HepG2 (cell line): Measurements from ENCODE around the gene TEF. TPM values are rescaled to one million over a fixed set of nuclear protein-coding genes. Genes with fewer than 3 reads are reported as not detected.

ENCODE experiments used
- AKAP8 ChIP-seq: sonication (generic); formaldehyde crosslinking; IDR thresholded peaks from 2 replicates; pipeline ENCODE4 v1.5.1; 2020; ENCODE audit warnings: mild to moderate bottlenecking, missing genetic modification reagents
- ARID2 ChIP-seq: sonication (generic); formaldehyde crosslinking; IDR thresholded peaks from 2 replicates; pipeline ENCODE4 v1.8.1; 2022; ENCODE audit warnings: mild to moderate bottlenecking, missing genetic modification reagents, borderline replicate concordance
- ATF7 ChIP-seq, 2 experiments: fragments of 450-650 bp in 1 of 2; sonication (generic) in 1 of 2; formaldehyde crosslinking in 1 of 2; IDR thresholded peaks; 2 replicates each; pipeline versions ENCODE4 v1.4.0 to v1.6.1; 2016 to 2020; ENCODE audit warnings: antibody characterized with exemption in 1 of 2, mild to moderate bottlenecking in 1 of 2, missing genetic modification reagents in 1 of 2
- CHD2 ChIP-seq: IDR thresholded peaks from 2 replicates; pipeline ENCODE4 v1.6.1; 2011; ENCODE audit warnings: low read depth, low read length, improper control_type of control experiment
- EED ChIP-seq: sonication (generic); formaldehyde crosslinking; IDR thresholded peaks from 2 replicates; pipeline ENCODE4 v1.5.0; 2020; ENCODE audit warnings: mild to moderate bottlenecking, missing genetic modification reagents
- FOXA3 ChIP-seq: IDR thresholded peaks from 2 replicates; pipeline ENCODE4 v1.6.1; 2016; ENCODE audit warnings: missing genetic modification reagents, missing compliant biosample characterization
- HMGXB4 ChIP-seq, 2 experiments: sonication (generic) in 1 of 2; formaldehyde crosslinking in 1 of 2; IDR thresholded peaks; 2 replicates each; pipeline versions ENCODE4 v1.4.0 to v1.6.1; 2018 to 2020; ENCODE audit warnings: missing genetic modification reagents in 2 of 2, borderline replicate concordance in 1 of 2, low read depth in 1 of 2, mild to moderate bottlenecking in 1 of 2, missing biosample characterization in 1 of 2
- KDM6A ChIP-seq: IDR thresholded peaks from 2 replicates; pipeline ENCODE4 v1.6.1; 2016; ENCODE audit warnings: low read depth
- PHF21A ChIP-seq: sonication (generic); formaldehyde crosslinking; IDR thresholded peaks from 2 replicates; pipeline ENCODE4 v1.5.0; 2020; ENCODE audit warnings: mild to moderate bottlenecking, missing genetic modification reagents
- SMC3 ChIP-seq: IDR thresholded peaks from 2 replicates; pipeline ENCODE4 v1.6.1; 2011; ENCODE audit warnings: low read length, improper control_type of control experiment
- U2AF1 ChIP-seq: fragments of 200-400 bp; formaldehyde crosslinking; optimal IDR thresholded peaks from 2 replicates; pipeline ENCODE3; 2017; ENCODE audit warnings: mild to moderate bottlenecking, low read depth, low read length
- ZNF232 ChIP-seq: sonication (generic); formaldehyde crosslinking; IDR thresholded peaks from 2 replicates; pipeline ENCODE4 v1.4.0; 2020; ENCODE audit warnings: missing genetic modification reagents, borderline replicate concordance
- ZNF639 ChIP-seq: conservative IDR thresholded peaks from 2 replicates; pipeline ENCODE4 v1.6.1; 2018; ENCODE audit warnings: missing genetic modification reagents
- ZNF644 ChIP-seq: IDR thresholded peaks from 2 replicates; pipeline ENCODE4 v1.6.1; 2016; ENCODE audit warnings: low read depth
- ZNF672 ChIP-seq: sonication (generic); formaldehyde crosslinking; IDR thresholded peaks from 2 replicates; pipeline ENCODE4 v1.8.1; 2022; ENCODE audit warnings: missing genetic modification reagents
- ZNF773 ChIP-seq: sonication (generic); formaldehyde crosslinking; IDR thresholded peaks from 2 replicates; pipeline ENCODE4 v1.4.0; 2020; ENCODE audit warnings: missing genetic modification reagents, borderline replicate concordance
- polyA plus RNA-seq, 8 experiments: library from polyadenylated mRNA; depleted of rRNA in 3 of 8; stranded (reverse) in 7 of 8; unstranded in 1 of 8; fragments of >200 nt; fragmentation: Illumina TruSeq in 4 of 8; extraction: Trizol in 4 of 8; gene quantifications; 2 replicates each; pipeline versions ENCODE4 v1.2.1 to v1.2.3, GENCODE V29; 2011 to 2016; ENCODE audit warnings: low read depth in 4 of 8, missing spikeins in 1 of 8, mixed read lengths in 1 of 8; ENCODE audit not compliant: insufficient read depth in 1 of 8
- total RNA-seq, 5 experiments: library from RNA; depleted of rRNA; stranded (reverse); fragments of >200 nt; fragmentation: Illumina TruSeq; extraction: Trizol; gene quantifications; 2 replicates each; pipeline ENCODE4 v1.2.3, GENCODE V29; 2016; ENCODE audit warnings: low read depth in 1 of 5
- TF ChIP-seq, protein P1 (sequence below): sonication (generic); formaldehyde crosslinking; conservative IDR thresholded peaks from 2 replicates; pipeline ENCODE4 v1.8.0; 2022; ENCODE audit warnings: missing genetic modification reagents
- TF ChIP-seq, protein P2 (sequence below): IDR thresholded peaks from 2 replicates; pipeline ENCODE4 v1.6.1; 2016
- TF ChIP-seq, protein P3 (sequence below): sonication (generic); formaldehyde crosslinking; IDR thresholded peaks from 2 replicates; pipeline ENCODE4 v1.4.0; 2020; ENCODE audit warnings: missing genetic modification reagents, borderline replicate concordance
- TF ChIP-seq, protein P4 (sequence below): sonication (generic); formaldehyde crosslinking; conservative IDR thresholded peaks from 2 replicates; pipeline ENCODE4 v1.8.0; 2022; ENCODE audit warnings: low read depth, missing genetic modification reagents

The TEF gene
- total and polyA plus RNA-seq, 2 of the 13 experiments (the other 11 are each of a cell fraction or from before 2014, with no cell fraction given), result 7.6 to 11.2 TPM

DNA sequence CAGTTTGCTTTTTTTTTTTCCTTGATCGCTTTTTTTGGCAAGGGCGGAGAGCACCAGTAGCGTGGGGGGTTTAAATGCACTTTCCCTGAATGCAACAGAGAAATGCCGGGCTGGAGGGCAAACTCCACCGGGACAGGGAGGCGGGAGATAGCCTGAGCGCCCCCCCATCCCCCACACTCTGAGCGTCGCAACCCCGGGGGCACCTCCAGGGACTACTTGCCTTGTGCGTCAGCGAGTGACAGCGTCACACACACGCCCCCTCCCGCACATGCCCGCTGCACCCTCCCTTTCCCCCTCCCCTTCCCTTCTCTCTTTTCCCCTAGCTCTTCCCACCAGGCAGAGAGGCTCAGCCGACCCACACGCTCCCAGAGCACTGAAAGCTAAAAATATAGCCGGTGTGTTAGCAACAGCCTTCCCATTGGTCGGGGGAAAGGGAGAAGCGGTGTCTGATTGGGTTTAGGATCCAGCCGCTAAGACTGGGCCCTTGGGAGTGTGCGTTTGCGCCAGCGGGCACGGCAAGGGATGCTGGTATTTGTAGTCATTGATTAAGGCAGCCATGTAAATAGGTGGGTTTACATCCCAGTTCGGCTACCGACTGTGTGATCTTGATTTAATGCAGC lies 66.6 kb downstream of the TEF start (continued):
- no peak for TF ChIP-seq ZNF773
- TF ChIP-seq ZNF639, result 0 out of 2 replicates have a peak, but pooled peaks have one; percentile 66
- no peak for TF ChIP-seq EED (CRISPR knock-in tag)
- no peak for TF ChIP-seq ATF7 (IDR thresholded peaks at IDR 0.05)
- no peak for TF ChIP-seq ATF7 (CRISPR knock-in tag; IDR thresholded peaks at IDR 0.05)
- TF ChIP-seq, protein P1, sequence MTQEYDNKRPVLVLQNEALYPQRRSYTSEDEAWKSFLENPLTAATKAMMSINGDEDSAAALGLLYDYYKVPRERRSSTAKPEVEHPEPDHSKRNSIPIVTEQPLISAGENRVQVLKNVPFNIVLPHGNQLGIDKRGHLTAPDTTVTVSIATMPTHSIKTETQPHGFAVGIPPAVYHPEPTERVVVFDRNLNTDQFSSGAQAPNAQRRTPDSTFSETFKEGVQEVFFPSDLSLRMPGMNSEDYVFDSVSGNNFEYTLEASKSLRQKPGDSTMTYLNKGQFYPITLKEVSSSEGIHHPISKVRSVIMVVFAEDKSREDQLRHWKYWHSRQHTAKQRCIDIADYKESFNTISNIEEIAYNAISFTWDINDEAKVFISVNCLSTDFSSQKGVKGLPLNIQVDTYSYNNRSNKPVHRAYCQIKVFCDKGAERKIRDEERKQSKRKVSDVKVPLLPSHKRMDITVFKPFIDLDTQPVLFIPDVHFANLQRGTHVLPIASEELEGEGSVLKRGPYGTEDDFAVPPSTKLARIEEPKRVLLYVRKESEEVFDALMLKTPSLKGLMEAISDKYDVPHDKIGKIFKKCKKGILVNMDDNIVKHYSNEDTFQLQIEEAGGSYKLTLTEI (CRISPR knock-in tag), result no peak
- no peak for TF ChIP-seq ZNF232 (CRISPR knock-in tag)
- TF ChIP-seq AKAP8 (CRISPR knock-in tag), result no peak; the same call in 1 of the 2 replicates
- TF ChIP-seq, protein P2, sequence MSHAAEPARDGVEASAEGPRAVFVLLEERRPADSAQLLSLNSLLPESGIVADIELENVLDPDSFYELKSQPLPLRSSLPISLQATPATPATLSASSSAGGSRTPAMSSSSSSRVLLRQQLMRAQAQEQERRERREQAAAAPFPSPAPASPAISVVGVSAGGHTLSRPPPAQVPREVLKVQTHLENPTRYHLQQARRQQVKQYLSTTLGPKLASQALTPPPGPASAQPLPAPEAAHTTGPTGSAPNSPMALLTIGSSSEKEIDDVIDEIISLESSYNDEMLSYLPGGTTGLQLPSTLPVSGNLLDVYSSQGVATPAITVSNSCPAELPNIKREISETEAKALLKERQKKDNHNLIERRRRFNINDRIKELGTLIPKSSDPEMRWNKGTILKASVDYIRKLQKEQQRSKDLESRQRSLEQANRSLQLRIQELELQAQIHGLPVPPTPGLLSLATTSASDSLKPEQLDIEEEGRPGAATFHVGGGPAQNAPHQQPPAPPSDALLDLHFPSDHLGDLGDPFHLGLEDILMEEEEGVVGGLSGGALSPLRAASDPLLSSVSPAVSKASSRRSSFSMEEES, result peak; percentile 56
- TF ChIP-seq, protein P3, sequence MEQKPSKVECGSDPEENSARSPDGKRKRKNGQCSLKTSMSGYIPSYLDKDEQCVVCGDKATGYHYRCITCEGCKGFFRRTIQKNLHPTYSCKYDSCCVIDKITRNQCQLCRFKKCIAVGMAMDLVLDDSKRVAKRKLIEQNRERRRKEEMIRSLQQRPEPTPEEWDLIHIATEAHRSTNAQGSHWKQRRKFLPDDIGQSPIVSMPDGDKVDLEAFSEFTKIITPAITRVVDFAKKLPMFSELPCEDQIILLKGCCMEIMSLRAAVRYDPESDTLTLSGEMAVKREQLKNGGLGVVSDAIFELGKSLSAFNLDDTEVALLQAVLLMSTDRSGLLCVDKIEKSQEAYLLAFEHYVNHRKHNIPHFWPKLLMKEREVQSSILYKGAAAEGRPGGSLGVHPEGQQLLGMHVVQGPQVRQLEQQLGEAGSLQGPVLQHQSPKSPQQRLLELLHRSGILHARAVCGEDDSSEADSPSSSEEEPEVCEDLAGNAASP (CRISPR knock-in tag), result peak; percentile 65; the same call in 1 of the 2 replicates
- TF ChIP-seq ZNF644 (CRISPR knock-in tag), result no peak
- TF ChIP-seq, protein P4, sequence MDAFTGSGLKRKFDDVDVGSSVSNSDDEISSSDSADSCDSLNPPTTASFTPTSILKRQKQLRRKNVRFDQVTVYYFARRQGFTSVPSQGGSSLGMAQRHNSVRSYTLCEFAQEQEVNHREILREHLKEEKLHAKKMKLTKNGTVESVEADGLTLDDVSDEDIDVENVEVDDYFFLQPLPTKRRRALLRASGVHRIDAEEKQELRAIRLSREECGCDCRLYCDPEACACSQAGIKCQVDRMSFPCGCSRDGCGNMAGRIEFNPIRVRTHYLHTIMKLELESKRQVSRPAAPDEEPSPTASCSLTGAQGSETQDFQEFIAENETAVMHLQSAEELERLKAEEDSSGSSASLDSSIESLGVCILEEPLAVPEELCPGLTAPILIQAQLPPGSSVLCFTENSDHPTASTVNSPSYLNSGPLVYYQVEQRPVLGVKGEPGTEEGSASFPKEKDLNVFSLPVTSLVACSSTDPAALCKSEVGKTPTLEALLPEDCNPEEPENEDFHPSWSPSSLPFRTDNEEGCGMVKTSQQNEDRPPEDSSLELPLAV, result no peak
- TF ChIP-seq SMC3, result 0 out of 2 replicates have a peak, but pooled peaks have one; percentile 3
- peak; percentile 15; the same call in 1 of the 2 replicates for TF ChIP-seq FOXA3
- TF ChIP-seq KDM6A (CRISPR knock-in tag), result peak; percentile 49; the same call in 1 of the 2 replicates
- peak; percentile 84 for TF ChIP-seq PHF21A (CRISPR knock-in tag)
- no peak for TF ChIP-seq ARID2 (CRISPR knock-in tag)
- peak; percentile 86 for TF ChIP-seq CHD2
- TF ChIP-seq U2AF1, result no peak
- peak in 1 of 2 experiments; percentile 70; a peak in 1 of 4 replicates for TF ChIP-seq HMGXB4 (CRISPR knock-in tag; IDR thresholded peaks at IDR 0.05; ENCODE audit: borderline replicate concordance in 1 of 2, low read depth in 1 of 2)
- TF ChIP-seq ZNF672 (CRISPR knock-in tag), result no peak
